H1 (cell line): ENCODE results near the gene PPA1. TPM values are rescaled to one million over a fixed set of nuclear protein-coding genes. Genes with fewer than 3 reads are reported as not detected.

Experiments
- BCL11A ChIP-seq, 2 experiments: IDR thresholded peaks; one replicate each; pipeline ENCODE4 v1.6.1; 2011; ENCODE audit warnings: low read depth in 2 of 2, low read length in 2 of 2, mild to moderate bottlenecking in 2 of 2
- EGR1 ChIP-seq: IDR thresholded peaks from 2 replicates; pipeline ENCODE4 v1.6.1; 2011; ENCODE audit warnings: low read depth, low read length, borderline replicate concordance
- EP300 ChIP-seq, 2 experiments: IDR thresholded peaks; 1 replicate in 1 of 2; 2 replicates in 1 of 2; pipeline ENCODE4 v1.6.1; 2011 to 2012; ENCODE audit warnings: low read depth in 2 of 2, low read length in 2 of 2, mild to moderate bottlenecking in 2 of 2, borderline replicate concordance in 1 of 2, inconsistent platforms in 1 of 2, moderate library complexity in 1 of 2
- GTF2F1 ChIP-seq: IDR thresholded peaks from 2 replicates; pipeline ENCODE4 v1.6.1; 2012; ENCODE audit warnings: low read depth, low read length, improper control_type of control experiment, borderline replicate concordance
- SUZ12 ChIP-seq: fragments of 200-600 bp; sonication (generic); IDR thresholded peaks from 2 replicates; pipeline ENCODE4 v1.6.1; 2012; ENCODE audit warnings: mild to moderate bottlenecking, inconsistent platforms, low read length, moderate library complexity, mixed read lengths
- polyA plus RNA-seq, 7 experiments: library from polyadenylated mRNA; depleted of rRNA in 3 of 7; stranded (reverse) in 5 of 7; unstranded in 2 of 7; fragments of >200 nt in 5 of 7; fragments of 200-250 nt in 2 of 7; gene quantifications; 1 replicate in 5 of 7; 2 replicates in 1 of 7; 4 replicates in 1 of 7; pipeline versions ENCODE4 v1.2.1 to v1.2.3, GENCODE V29; 2011 to 2013; ENCODE audit warnings: missing spikeins in 2 of 7, mixed read lengths in 2 of 7
- total RNA-seq: library from RNA; stranded (reverse); fragmentation: NEBNext Ultra II Directional; extraction: Animal tissue kit (Norgen Biotek cat#: 25700); gene quantifications from 2 replicates; pipeline ENCODE4 v1.2.1, GENCODE V29; 2021

Gene PPA1
- total and polyA plus RNA-seq, 2 of the 8 experiments (the other 6 are each of a cell fraction or from before 2014, with no cell fraction given): 77.0 to 191 TPM

- TF ChIP-seq SUZ12: 0 out of 2 replicates have a peak, but pooled peaks have one; percentile 10
- TF ChIP-seq EGR1: no peak
- no peak for TF ChIP-seq BCL11A (IDR thresholded peaks at IDR 0.05; ENCODE audit: low read depth in 2 of 2, low read length in 2 of 2)
- TF ChIP-seq GTF2F1: no peak
- TF ChIP-seq EP300 (IDR thresholded peaks at IDR 0.05; ENCODE audit: borderline replicate concordance in 1 of 2, low read depth in 2 of 2, low read length in 2 of 2): no peak
Observed at GRCh38 chr10:70232155-70232858, 922 bp downstream of the PPA1 start (continued).
